Activated T-helper 1 cell treated with anti-CD3 and anti-CD28 coated beads, Interleukin-12 subunit alpha, Interleukin-12 subunit beta, Interleukin-2, Interleukin-4 antibody, amounts not matched to agents 30 ng/mL and 10 ng/mL and 1 ng/mL, durations not matched to agents 14 hours and 24 hours and 36 hours (primary cell): ENCODE results near the gene SLC35E3. TPM values are rescaled to one million over a fixed set of nuclear protein-coding genes. Genes with fewer than 3 reads are reported as not detected.

Experiments used
- DNase-seq: peaks from one replicate; pipeline ENCODE4 v3.0.0; 2021; ENCODE audit warnings: low spot score
- H3K27ac Mint-ChIP-seq: one replicate; pipeline ENCODE4 v1.8.0; 2021; ENCODE audit warnings: mild to moderate bottlenecking, mixed read lengths
- H3K27me3 Mint-ChIP-seq: one replicate; pipeline ENCODE4 v1.8.0; 2022; ENCODE audit warnings: mild to moderate bottlenecking, moderate library complexity, mixed read lengths; ENCODE audit not compliant: insufficient read depth
- H3K36me3 Mint-ChIP-seq: one replicate; pipeline ENCODE4 v1.8.0; 2021; ENCODE audit warnings: low read depth, mixed read lengths
- H3K4me1 Mint-ChIP-seq: one replicate; pipeline ENCODE4 v1.8.0; 2021; ENCODE audit warnings: low read depth, mixed read lengths
- H3K4me3 Mint-ChIP-seq: one replicate; pipeline ENCODE4 v1.8.0; 2021; ENCODE audit warnings: mild to moderate bottlenecking, moderate library complexity, mixed read lengths
- H3K9me3 Mint-ChIP-seq: one replicate; pipeline ENCODE4 v1.8.0; 2021; ENCODE audit warnings: mixed read lengths
- intact Hi-C: fragments of 100-400 bp; cut with micrococcal nuclease; formaldehyde crosslinking; loops from one replicate; pipeline ENCODE4 v1.15.1; 2024
- total RNA-seq: library from RNA; stranded (reverse); gene quantifications from 2 replicates; pipeline ENCODE4 v1.2.3, GENCODE V29; 2022

The SLC35E3 gene
- total RNA-seq, result 5.9 and 6.3 TPM in 2 replicates

DNA sequence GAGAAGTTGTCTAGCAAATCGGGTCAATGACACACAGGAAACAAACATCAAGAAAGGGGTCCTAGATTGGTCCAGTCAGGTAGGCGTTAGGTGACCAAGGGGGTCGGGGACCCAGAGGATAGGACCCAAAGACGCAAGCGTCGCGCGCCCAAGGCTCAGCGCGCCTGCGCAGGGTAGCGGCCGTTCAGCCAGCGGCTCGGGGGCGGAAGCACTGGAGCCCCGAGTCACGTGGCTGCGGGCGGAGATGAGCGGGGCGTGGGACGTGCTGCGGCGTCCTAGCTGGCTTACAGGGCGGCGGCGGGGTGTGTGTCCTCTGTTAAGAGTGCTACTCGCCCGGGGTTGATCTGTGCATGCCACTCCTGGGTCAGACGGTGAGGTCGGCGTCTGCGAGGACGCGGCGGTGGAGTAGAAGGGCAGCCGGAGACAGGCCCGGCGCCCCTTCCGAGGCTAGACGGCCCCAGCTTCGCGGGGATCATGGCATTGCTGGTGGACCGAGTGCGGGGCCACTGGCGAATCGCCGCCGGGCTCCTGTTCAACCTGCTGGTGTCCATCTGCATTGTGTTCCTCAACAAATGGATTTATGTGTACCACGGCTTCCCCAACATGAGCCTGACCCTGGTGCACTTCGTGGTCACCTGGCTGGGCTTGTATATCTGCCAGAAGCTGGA is at the start of gene SLC35E3:
Gene SLC35E3, plus strand, starts transcription at position 273 of the 668 bp plus-strand sequence. Its CDS starts 202 bp downstream, at position 475.
- Mint-ChIP-seq H3K27ac (peak within 1 kb of the TSS; percentile 87), H3K36me3 (peaks cover 23% of the 10 kb centered on the region), H3K4me3 (peak within 1 kb of the TSS; percentile 94), H3K9me3 (no peaks in the 10 kb centered on the region), H3K4me1 (peaks cover 50% of the 10 kb centered on the region), H3K27me3 (no peaks in the 10 kb centered on the region)
- intact Hi-C loops, result loop anchor here (1.0 to 10.0 kb wide), 9 partner anchors 60 to 524 kb away; partner anchors contain the start of genes CPM, CPSF6, MDM1 and NUP107
- peak; percentile 91 for DNase-seq

DNA sequence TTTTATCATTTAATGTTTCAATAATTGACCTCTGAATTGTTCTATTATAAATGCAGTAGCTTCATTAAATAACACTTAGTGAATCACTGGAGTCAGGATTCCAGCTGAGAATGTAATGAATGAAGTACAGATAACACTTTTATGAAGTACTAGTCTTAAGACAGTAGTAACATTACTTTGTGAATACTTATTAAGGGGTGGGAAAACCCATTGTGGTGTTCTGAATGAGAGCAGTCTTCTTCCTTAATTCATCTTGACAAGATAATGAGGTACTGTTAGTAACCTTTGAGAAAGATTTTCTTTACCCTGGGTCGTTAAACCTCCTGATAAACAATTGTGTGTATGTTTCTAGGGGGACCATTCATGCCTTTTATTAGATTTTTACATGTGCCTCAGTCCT is 46.5 kb upstream of the SLC35E3 start:
- no peaks in the 10 kb centered on the region for H3K4me1 Mint-ChIP-seq
- H3K27ac Mint-ChIP-seq, result no peak overlapping the region
- peaks cover 40% of the 10 kb centered on the region for H3K36me3 Mint-ChIP-seq
- H3K4me3 Mint-ChIP-seq, result no peak overlapping the region
- no peaks in the 10 kb centered on the region for H3K27me3 Mint-ChIP-seq
- no peak for DNase-seq
- intact Hi-C loops, result no loop called here
- no peaks in the 10 kb centered on the region for H3K9me3 Mint-ChIP-seq

- Mint-ChIP-seq H3K4me3 (no peak overlapping the region), H3K36me3 (peaks cover 33% of the 10 kb centered on the region), H3K27ac (no peak overlapping the region), H3K4me1 (no peaks in the 10 kb centered on the region), H3K27me3 (no peaks in the 10 kb centered on the region), H3K9me3 (no peaks in the 10 kb centered on the region)
- intact Hi-C loops, result no loop called here
- DNase-seq, result no peak
Observed at GRCh38 chr12:68727776-68728175, 18.2 kb upstream of the SLC35E3 start.

GRCh38 chr12:68733661-68734071 is 12.3 kb upstream of the SLC35E3 start:
- H3K27ac Mint-ChIP-seq, result no peak overlapping the region
- H3K9me3 Mint-ChIP-seq, result no peaks in the 10 kb centered on the region
- no peaks in the 10 kb centered on the region for H3K27me3 Mint-ChIP-seq
- H3K36me3 Mint-ChIP-seq, result peaks cover 27% of the 10 kb centered on the region
- intact Hi-C loops, result no loop called here
- no peak overlapping the region for H3K4me3 Mint-ChIP-seq
- H3K4me1 Mint-ChIP-seq, result no peaks in the 10 kb centered on the region
- no peak for DNase-seq

DNA sequence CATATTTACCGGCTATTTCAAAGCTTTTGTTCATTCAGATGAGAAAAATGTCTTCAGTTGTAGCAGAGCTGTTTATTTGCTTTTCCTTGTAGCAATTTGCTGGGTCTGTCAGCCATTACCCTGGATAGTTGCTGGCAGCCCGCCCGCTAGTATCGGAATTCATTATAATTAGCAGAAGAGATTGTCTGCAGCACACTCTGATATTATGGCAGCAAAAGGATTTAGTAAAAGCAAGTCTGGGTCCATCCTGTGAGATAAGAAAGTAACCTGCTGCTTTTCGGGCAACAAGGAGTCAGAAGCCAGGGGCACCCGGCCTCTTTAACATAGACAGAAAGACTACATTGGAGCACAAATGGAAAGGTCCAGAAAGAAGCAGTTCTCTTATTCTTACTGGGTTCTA is 6.1 kb upstream of the SLC35E3 start:
- Mint-ChIP-seq H3K9me3 (no peaks in the 10 kb centered on the region), H3K27me3 (no peaks in the 10 kb centered on the region), H3K27ac (no peak overlapping the region), H3K4me1 (peaks cover 11% of the 10 kb centered on the region), H3K36me3 (peaks cover 33% of the 10 kb centered on the region), H3K4me3 (no peak overlapping the region)
- DNase-seq, result no peak
- intact Hi-C loops, result loop anchor here (10.0 kb wide), 2 partner anchors 195 to 245 kb away; partner anchors contain the start of gene CPM

DNA sequence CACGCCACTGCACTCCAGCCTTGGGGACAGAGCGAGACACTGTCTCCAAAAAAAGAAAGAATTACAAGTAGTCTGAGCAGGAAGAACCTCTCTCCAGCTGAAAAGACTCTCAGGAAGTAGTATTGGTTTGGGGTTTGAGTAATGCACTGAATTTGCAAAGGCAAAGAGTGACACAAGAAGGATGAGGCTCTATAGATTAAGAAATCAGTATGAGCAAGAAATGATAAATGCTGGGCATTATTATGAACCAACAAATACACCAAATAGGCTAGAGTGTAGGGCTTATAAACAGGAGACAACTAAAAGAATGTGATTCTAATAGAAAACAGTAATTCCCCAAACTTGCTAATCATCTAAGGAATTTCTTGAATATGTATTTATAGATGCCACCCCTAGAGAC is 2.6 kb upstream of the SLC35E3 start:
- Mint-ChIP-seq H3K4me3 (no peak overlapping the region), H3K9me3 (no peaks in the 10 kb centered on the region)
- intact Hi-C loops, result loop anchor here (10.0 kb wide), 2 partner anchors 191 to 249 kb away; partner anchors contain the start of gene CPM

GRCh38 chr12:68745376-68745903 is 536 bp upstream of the SLC35E3 start:
- intact Hi-C loops, result loop anchor here (5.0 to 10.0 kb wide), 5 partner anchors 189 to 523 kb away; partner anchors contain the start of gene CPM
- Mint-ChIP-seq H3K4me3 (peak overlapping the region; percentile 94), H3K36me3 (peaks cover 21% of the 10 kb centered on the region), H3K4me1 (peaks cover 50% of the 10 kb centered on the region), H3K9me3 (no peaks in the 10 kb centered on the region), H3K27ac (peak overlapping the region; percentile 87), H3K27me3 (no peaks in the 10 kb centered on the region)
- no peak for DNase-seq

More for the DNA sequence above, 2.6 kb upstream of the SLC35E3 start:
- H3K27ac Mint-ChIP-seq, result peak overlapping the region; percentile 62
- H3K36me3 Mint-ChIP-seq, result peaks cover 28% of the 10 kb centered on the region
- peaks cover 34% of the 10 kb centered on the region for H3K4me1 Mint-ChIP-seq
- no peak for DNase-seq
- no peaks in the 10 kb centered on the region for H3K27me3 Mint-ChIP-seq

DNA sequence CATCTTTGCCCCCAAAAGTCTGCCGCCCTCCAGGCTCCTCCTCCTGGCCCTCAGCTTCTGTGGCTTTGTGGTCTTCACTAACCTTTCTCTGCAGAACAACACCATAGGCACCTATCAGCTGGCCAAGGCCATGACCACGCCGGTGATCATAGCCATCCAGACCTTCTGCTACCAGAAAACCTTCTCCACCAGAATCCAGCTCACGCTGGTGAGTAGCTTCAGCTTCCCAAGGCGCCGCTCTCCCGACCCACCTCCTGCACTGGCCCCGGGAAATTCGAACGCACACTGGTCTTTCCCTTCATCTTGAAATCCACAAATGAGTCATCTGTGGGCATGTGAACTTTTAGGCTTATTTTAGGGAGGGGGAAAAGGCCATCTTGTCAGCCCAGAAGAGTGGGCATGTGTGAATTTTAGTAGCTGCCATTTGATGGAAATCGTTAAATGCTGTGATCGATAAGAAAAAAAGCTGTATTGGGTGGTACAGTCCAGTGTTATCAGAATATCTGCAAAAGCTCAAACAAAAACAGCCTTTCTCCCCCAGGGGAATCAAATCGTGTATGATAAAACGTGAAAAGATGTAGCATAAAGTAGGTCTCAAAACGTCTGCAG is 700 bp downstream of the SLC35E3 start:
- peak; percentile 11 for DNase-seq
- intact Hi-C loops, result loop anchor here (1.0 to 10.0 kb wide), 9 partner anchors 60 to 524 kb away; partner anchors contain the start of genes CPM, CPSF6, MDM1 and NUP107
- Mint-ChIP-seq H3K9me3 (no peaks in the 10 kb centered on the region), H3K4me3 (peak overlapping the region; percentile 94), H3K27me3 (no peaks in the 10 kb centered on the region), H3K4me1 (peaks cover 50% of the 10 kb centered on the region), H3K36me3 (peaks cover 22% of the 10 kb centered on the region), H3K27ac (peak overlapping the region; percentile 87)

- Mint-ChIP-seq H3K27me3 (no peaks in the 10 kb centered on the region), H3K9me3 (no peaks in the 10 kb centered on the region), H3K4me1 (peaks cover 46% of the 10 kb centered on the region), H3K36me3 (peaks cover 22% of the 10 kb centered on the region), H3K27ac (no peak overlapping the region), H3K4me3 (no peak overlapping the region)
- intact Hi-C loops, result loop anchor here (5.0 to 10.0 kb wide), 5 partner anchors 185 to 527 kb away; partner anchors contain the start of gene CPM
- no peak for DNase-seq
Observed at GRCh38 chr12:68749443-68749842, 3.5 kb downstream of the SLC35E3 start.

DNA sequence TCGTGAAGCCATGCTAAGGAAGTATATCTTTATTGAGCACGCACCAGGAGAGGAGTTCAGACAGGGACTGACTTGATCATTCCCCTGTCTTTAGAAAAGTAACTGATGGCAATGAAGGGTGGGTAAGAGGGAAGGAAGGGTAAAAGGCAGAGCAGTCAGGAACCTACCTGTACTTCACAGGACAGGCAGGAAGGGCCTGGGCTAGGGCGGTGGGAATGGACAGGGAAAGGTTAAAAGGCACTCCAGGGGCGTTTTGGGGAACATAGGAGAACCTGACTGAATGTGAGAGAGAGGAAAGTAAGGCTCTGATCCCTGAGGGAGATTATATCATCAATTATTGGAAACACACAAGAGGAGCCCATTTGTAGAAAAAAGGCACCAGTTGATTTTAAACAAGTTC is 3.9 kb downstream of the SLC35E3 start:
- no peak for DNase-seq
- intact Hi-C loops, result loop anchor here (5.0 to 10.0 kb wide), 5 partner anchors 185 to 528 kb away; partner anchors contain the start of gene CPM
- Mint-ChIP-seq H3K27me3 (no peaks in the 10 kb centered on the region), H3K36me3 (peaks cover 25% of the 10 kb centered on the region), H3K4me3 (no peak overlapping the region), H3K9me3 (no peaks in the 10 kb centered on the region), H3K4me1 (peaks cover 46% of the 10 kb centered on the region), H3K27ac (no peak overlapping the region)

- Mint-ChIP-seq H3K4me3 (no peak overlapping the region), H3K27ac (no peak overlapping the region), H3K4me1 (peaks cover 42% of the 10 kb centered on the region), H3K36me3 (peaks cover 28% of the 10 kb centered on the region), H3K27me3 (no peaks in the 10 kb centered on the region), H3K9me3 (no peaks in the 10 kb centered on the region)
- DNase-seq, result no peak
- intact Hi-C loops, result no loop called here
Observed at GRCh38 chr12:68750506-68750905, 4.5 kb downstream of the SLC35E3 start.

DNA sequence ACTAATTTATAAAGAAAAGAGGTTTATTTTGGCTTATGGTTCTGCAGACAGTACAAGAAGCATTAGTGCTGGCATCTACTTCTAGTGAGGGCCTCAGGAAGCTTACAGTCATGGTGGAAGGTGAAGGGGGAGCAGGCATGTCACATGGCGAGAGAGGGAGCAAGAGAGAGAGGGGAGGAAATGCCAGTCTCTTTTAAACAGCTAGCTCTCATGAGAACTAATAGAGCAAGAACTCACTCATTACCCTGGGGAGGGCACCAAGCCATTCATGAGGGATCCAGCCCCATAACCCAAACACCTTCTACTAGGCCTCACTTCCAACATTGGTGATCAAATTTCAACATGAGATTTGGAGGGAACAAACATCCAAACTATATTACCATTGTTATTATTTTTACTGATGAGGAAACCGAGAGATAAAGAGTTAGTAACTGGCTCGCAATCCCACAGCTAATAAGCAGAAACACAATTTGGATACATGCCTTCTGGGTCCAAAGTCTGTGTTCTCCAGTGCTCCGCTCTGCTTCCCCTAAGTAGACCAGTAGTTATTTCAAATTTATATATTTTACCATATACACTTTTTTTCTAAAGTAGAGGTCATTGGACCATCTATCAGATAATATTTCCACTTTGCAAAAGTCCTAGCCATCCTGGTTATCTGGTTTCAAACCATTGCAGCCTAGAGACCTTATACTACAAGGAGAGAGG is 9.7 kb downstream of the SLC35E3 start:
- Mint-ChIP-seq H3K27ac (no peak overlapping the region), H3K36me3 (peaks cover 38% of the 10 kb centered on the region), H3K27me3 (no peaks in the 10 kb centered on the region)

More for the DNA sequence above, 9.7 kb downstream of the SLC35E3 start:
- no peak overlapping the region for H3K4me3 Mint-ChIP-seq
- intact Hi-C loops, result no loop called here
- peaks cover 7% of the 10 kb centered on the region for H3K4me1 Mint-ChIP-seq
- no peaks in the 10 kb centered on the region for H3K9me3 Mint-ChIP-seq
- DNase-seq, result no peak
